Calu3 (cell line): ENCODE data around the gene TMEM244. TPM values are rescaled to one million over a fixed set of nuclear protein-coding genes. Genes with fewer than 3 reads are reported as not detected.

Experiments used
- BruUV-seq: library from RNA; stranded (reverse); fragments of 400-500 nt; replicated peaks from 2 replicates; lab custom pipeline; 2021; lab: Mats Ljungman, UMichigan
- CTCF ChIA-PET: fragments of 300-600 bp; sonication (Branson Sonifier 250); formaldehyde crosslinking; loops from one replicate; lab custom pipeline; 2022; ENCODE audit warnings: antibody characterized with exemption; lab: Charles Lee
- DNase-seq: peaks from one replicate; pipeline ENCODE4 v3.0.0; 2022
- H3K27ac Mint-ChIP-seq: one replicate; pipeline ENCODE4 v1.8.0; 2022; ENCODE audit warnings: mixed read lengths; ENCODE audit not compliant: unreplicated experiment
- H3K27me3 Mint-ChIP-seq: one replicate; pipeline ENCODE4 v1.8.0; 2022; ENCODE audit warnings: mixed read lengths; ENCODE audit not compliant: unreplicated experiment
- H3K36me3 Mint-ChIP-seq: one replicate; pipeline ENCODE4 v1.8.0; 2022; ENCODE audit warnings: mild to moderate bottlenecking, moderate library complexity, mixed read lengths; ENCODE audit not compliant: insufficient read depth, unreplicated experiment
- H3K4me1 Mint-ChIP-seq: one replicate; pipeline ENCODE4 v1.8.0; 2022; ENCODE audit warnings: mild to moderate bottlenecking, low read depth, mixed read lengths; ENCODE audit not compliant: unreplicated experiment
- H3K4me3 Mint-ChIP-seq: one replicate; pipeline ENCODE4 v1.8.0; 2022; ENCODE audit warnings: mild to moderate bottlenecking, low read depth, moderate library complexity, mixed read lengths; ENCODE audit not compliant: unreplicated experiment
- H3K9me3 Mint-ChIP-seq: one replicate; pipeline ENCODE4 v1.8.0; 2022; ENCODE audit warnings: low read depth, mixed read lengths; ENCODE audit not compliant: unreplicated experiment
- intact Hi-C: fragments of 100-400 bp; cut with micrococcal nuclease; formaldehyde crosslinking; loops from one replicate; pipeline ENCODE4 v1.10.0; 2022; ENCODE audit not compliant: unreplicated experiment
- total RNA-seq: library from RNA; stranded (reverse); gene quantifications from 2 replicates; pipeline ENCODE4 v1.2.3, GENCODE V29; 2022
- TF ChIP-seq, protein P1 (sequence below): fragments of 200-600 bp; IDR thresholded peaks from one replicate; pipeline ENCODE4 v1.8.0; 2022; ENCODE audit warnings: antibody characterized with exemption; ENCODE audit not compliant: unreplicated experiment

TMEM244 gene
- total RNA-seq, 1 experiment from 2014 or later: not detected

DNA sequence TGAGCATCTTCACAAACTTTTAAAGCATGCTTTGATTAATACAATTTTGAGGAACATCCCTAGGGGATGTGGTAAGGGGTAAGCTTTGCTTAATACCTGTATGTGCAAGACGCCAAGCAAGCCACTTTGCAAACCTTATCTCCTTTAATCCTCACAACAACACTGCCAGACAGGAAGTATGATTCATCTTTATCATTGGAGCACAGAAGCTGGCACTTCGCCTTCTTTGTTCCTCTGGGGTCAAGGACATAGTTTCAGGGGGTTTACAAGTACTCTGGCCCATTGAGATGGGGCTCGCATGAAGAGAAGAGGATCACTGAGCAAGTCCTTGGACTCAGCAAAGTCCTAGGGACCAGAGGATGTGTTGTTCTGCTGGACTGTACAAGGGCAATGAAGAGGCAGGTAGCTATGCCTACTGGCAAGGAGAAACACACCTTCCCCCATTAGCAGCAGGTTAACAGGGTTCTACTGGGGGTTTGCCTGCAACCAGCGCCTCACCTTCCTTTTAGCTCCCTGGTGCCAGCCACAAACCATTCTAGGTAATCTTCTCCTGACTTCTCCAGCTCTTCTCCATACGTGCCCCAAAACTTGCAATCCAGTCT, 8.8 kb downstream of the TMEM244 start:
- intact Hi-C loops: no loop called here
- CTCF ChIA-PET: interaction anchor here (0.6 to 1.1 kb wide), 2 partner anchors 19 to 36 kb away, joined by 3 read pairs; no protein-coding TSS in a partner anchor
- Mint-ChIP-seq H3K27ac (no peak overlapping the region), H3K4me1 (peaks cover 35% of the 10 kb centered on the region), H3K4me3 (no peak overlapping the region), H3K9me3 (no peaks in the 10 kb centered on the region), H3K27me3 (no peaks in the 10 kb centered on the region), H3K36me3 (no peaks in the 10 kb centered on the region)
- no TSS peak for BruUV-seq
- TF ChIP-seq, protein P1, sequence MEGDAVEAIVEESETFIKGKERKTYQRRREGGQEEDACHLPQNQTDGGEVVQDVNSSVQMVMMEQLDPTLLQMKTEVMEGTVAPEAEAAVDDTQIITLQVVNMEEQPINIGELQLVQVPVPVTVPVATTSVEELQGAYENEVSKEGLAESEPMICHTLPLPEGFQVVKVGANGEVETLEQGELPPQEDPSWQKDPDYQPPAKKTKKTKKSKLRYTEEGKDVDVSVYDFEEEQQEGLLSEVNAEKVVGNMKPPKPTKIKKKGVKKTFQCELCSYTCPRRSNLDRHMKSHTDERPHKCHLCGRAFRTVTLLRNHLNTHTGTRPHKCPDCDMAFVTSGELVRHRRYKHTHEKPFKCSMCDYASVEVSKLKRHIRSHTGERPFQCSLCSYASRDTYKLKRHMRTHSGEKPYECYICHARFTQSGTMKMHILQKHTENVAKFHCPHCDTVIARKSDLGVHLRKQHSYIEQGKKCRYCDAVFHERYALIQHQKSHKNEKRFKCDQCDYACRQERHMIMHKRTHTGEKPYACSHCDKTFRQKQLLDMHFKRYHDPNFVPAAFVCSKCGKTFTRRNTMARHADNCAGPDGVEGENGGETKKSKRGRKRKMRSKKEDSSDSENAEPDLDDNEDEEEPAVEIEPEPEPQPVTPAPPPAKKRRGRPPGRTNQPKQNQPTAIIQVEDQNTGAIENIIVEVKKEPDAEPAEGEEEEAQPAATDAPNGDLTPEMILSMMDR: no peak
- peak; percentile 6 for DNase-seq

DNA sequence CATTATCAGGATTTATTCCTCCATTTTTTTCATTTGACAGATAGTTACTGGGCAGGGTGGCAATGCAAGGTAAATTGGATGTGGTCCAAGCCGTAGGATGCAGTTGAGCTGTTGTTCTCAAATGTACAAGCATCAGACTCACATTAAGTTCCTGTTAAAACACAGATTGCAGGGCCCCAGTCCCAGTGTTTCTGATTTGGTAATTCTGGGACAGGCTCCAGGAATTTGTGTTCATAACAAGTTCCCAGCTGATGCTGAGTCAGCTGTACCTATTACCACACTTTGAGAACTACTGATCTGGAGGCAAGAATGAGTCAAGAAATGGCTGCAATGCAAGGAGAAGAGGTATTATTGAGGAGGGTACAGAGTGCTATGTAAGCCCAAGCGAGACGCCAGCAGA, 11.7 kb downstream of the TMEM244 start:
- no peaks in the 10 kb centered on the region for H3K27me3 Mint-ChIP-seq
- no peak overlapping the region for H3K27ac Mint-ChIP-seq
- intact Hi-C loops: no loop called here
- no peaks in the 10 kb centered on the region for H3K36me3 Mint-ChIP-seq
- no TSS peak for BruUV-seq
- DNase-seq: no peak
- CTCF ChIA-PET: no interaction called here
- H3K4me3 Mint-ChIP-seq: no peak overlapping the region
- H3K9me3 Mint-ChIP-seq: no peaks in the 10 kb centered on the region
- H3K4me1 Mint-ChIP-seq: peaks cover 33% of the 10 kb centered on the region
- TF ChIP-seq, protein P1: no peak

DNA sequence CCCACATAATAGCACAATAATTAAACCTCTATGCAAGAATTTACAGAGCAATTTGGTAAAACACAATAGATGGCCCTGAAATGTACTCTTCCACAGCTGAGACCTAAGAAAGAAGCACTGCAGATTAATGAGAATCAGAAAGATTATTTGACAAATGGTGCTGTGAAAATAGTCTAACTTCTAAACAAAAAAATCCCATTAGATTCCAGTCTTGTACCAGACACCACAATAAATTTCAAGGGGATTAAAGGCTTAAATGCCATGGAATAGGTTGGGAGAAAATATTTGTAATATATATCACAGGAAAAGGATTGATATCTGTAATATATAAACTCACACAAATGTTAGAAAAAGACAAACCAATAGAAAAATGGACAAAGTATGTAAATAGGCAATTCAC, 14.4 kb downstream of the TMEM244 start:
- intact Hi-C loops: no loop called here
- TF ChIP-seq, protein P1: no peak
- Mint-ChIP-seq H3K36me3 (no peaks in the 10 kb centered on the region), H3K27me3 (no peaks in the 10 kb centered on the region), H3K4me3 (no peak overlapping the region), H3K9me3 (no peaks in the 10 kb centered on the region), H3K27ac (no peak overlapping the region), H3K4me1 (peaks cover 6% of the 10 kb centered on the region)
- CTCF ChIA-PET: no interaction called here
- DNase-seq: no peak
- BruUV-seq: no TSS peak

DNA sequence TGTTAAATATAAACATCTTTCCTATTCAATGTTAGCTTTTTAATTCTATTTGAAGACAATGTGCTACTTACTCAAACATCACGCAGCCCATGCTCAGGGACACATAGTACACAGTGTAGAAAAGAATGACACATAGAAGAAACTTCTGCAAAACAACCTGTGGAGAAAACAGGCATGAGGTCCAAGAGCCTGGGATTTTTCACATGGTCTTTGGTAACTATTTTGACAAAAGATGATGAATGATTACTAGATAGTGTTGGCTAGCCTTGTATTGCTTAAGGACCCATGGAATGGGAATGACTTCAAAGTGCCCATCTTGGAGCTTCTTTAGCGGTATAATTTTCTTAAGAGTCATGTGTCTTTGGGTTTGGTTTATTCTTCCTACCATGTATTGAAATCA, 15.4 kb downstream of the TMEM244 start:
- no TSS peak for BruUV-seq
- CTCF ChIA-PET: no interaction called here
- Mint-ChIP-seq H3K4me3 (no peak overlapping the region), H3K27me3 (no peaks in the 10 kb centered on the region), H3K9me3 (no peaks in the 10 kb centered on the region), H3K4me1 (peaks cover 6% of the 10 kb centered on the region), H3K36me3 (no peaks in the 10 kb centered on the region), H3K27ac (no peak overlapping the region)
- DNase-seq: no peak
- intact Hi-C loops: no loop called here
- TF ChIP-seq, protein P1: no peak
